ENCODE results near the gene KLK10.

The KLK10 gene

GRCh38 chr19:50963381-50963780 is 56.1 kb downstream of the KLK10 start:
- DNase-seq, result no peak

Measured in activated naive CD4-positive, alpha-beta T cell treated with anti-CD3 and anti-CD28 coated beads, Interleukin-2, amount 50 U/mL, for 16 hours (primary cell).